ENCODE data around the gene POC1B. TPM values are rescaled to one million over a fixed set of nuclear protein-coding genes. Genes with fewer than 3 reads are reported as not detected.

POC1B gene
- total and polyA plus RNA-seq, 4 experiments from 2014 or later = 19.8 to 46.3 (median 24.8) TPM

- Histone ChIP-seq H3K36me3 (ENCODE audit: insufficient read depth, low read length) (no peaks in the 10 kb centered on the region), H3K4me1 (ENCODE audit: insufficient read depth, low read length) (peaks cover 30% of the 10 kb centered on the region), H3K4me3 (ENCODE audit: low read length in 2 of 2) (no peak overlapping the region), H3K27me3 (ENCODE audit: insufficient read depth, low read length) (no peaks in the 10 kb centered on the region), H3K9me3 (ENCODE audit: control insufficient read depth in 1 of 2, low read length in 2 of 2) (no peaks in the 10 kb centered on the region), H3K27ac (ENCODE audit: low read depth, low read length) (no peak overlapping the region)
- no peaks in the 10 kb centered on the region for H3K9me3 Mint-ChIP-seq
- intact Hi-C loops (cut with micrococcal nuclease) = no loop called here
- peaks cover 30 to 41% (median 37%) of the 10 kb centered on the region in 4 donors for H3K4me1 Mint-ChIP-seq
- peaks cover 17 to 32% of the 10 kb centered on the region in 2 donors for H3K36me3 Mint-ChIP-seq
- CTCF ChIA-PET (ENCODE audit: partially characterized antibody) = interaction anchor here (1.1 kb wide), 1 partner anchor 34 kb away, joined by 3 read pairs; no protein-coding TSS in a partner anchor
- POLR2A ChIA-PET (ENCODE audit: partially characterized antibody) = interaction anchor here (2.2 kb wide), 1 partner anchor 75 kb away, joined by 6 read pairs; the partner anchor contains the start of gene DUSP6
- H3K27me3 Mint-ChIP-seq = no peaks in the 10 kb centered on the region
- H3K4me3 Mint-ChIP-seq = peak overlapping the region; percentile 28 to 82 (median 63)
- peak in 4 of 5 donors; percentile 1 to 24 (median 20) for DNase-seq
- peak overlapping the region in 6 of 7 donors; percentile 13 to 90 (median 78) for H3K27ac Mint-ChIP-seq
Measured at GRCh38 chr12:89427508-89428156, 98.2 kb downstream of the POC1B start.

DNA sequence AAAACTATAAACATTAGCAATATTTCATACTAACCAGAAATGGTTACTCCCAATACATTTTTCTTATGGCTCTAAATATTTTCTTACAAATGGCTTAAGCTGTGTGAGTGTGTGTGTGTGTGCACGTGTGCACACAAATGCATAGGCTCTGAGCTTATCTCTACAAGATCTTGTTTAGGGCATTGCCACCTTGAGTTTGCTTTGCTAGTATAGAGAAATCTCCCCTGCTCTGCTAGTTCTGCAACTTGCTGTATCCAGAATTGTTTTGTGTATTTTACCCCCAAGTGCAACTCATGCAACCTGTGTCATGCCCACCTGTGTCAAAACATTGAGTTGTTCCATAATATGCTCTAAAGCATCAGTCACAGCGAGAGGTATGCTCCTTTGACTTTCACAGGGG lies 101.0 kb downstream of the POC1B start:
- H3K27me3 ChIP-seq (ENCODE audit: insufficient read depth, low read length) = no peaks in the 10 kb centered on the region
- Mint-ChIP-seq H3K36me3 (peaks cover 25 to 29% of the 10 kb centered on the region in 2 donors), H3K4me1 (peaks cover 23 to 34% (median 29%) of the 10 kb centered on the region in 4 donors), H3K4me3 (no peak overlapping the region), H3K27ac (no peak overlapping the region), H3K27me3 (no peaks in the 10 kb centered on the region), H3K9me3 (no peaks in the 10 kb centered on the region)
- H3K4me3 ChIP-seq (ENCODE audit: low read length in 2 of 2) = no peak overlapping the region
- no peak for DNase-seq
- peaks cover 27% of the 10 kb centered on the region for H3K4me1 ChIP-seq (ENCODE audit: insufficient read depth, low read length)
- H3K9me3 ChIP-seq (ENCODE audit: control insufficient read depth in 1 of 2, low read length in 2 of 2) = no peaks in the 10 kb centered on the region
- H3K36me3 ChIP-seq (ENCODE audit: insufficient read depth, low read length) = no peaks in the 10 kb centered on the region
- ChIA-PET CTCF (ENCODE audit: partially characterized antibody) (no interaction called here), POLR2A (ENCODE audit: partially characterized antibody) (no interaction called here)
- intact Hi-C loops (cut with micrococcal nuclease) = no loop called here
- no peak overlapping the region for H3K27ac ChIP-seq (ENCODE audit: low read depth, low read length)

GRCh38 chr12:89424389-89424788 lies 101.5 kb downstream of the POC1B start:
- Histone ChIP-seq H3K4me3 (ENCODE audit: low read length in 2 of 2) (no peak overlapping the region), H3K27me3 (ENCODE audit: insufficient read depth, low read length) (no peaks in the 10 kb centered on the region), H3K9me3 (ENCODE audit: control insufficient read depth in 1 of 2, low read length in 2 of 2) (no peaks in the 10 kb centered on the region), H3K4me1 (ENCODE audit: insufficient read depth, low read length) (peaks cover 22% of the 10 kb centered on the region), H3K36me3 (ENCODE audit: insufficient read depth, low read length) (no peaks in the 10 kb centered on the region), H3K27ac (ENCODE audit: low read depth, low read length) (no peak overlapping the region)
- intact Hi-C loops (cut with micrococcal nuclease) = no loop called here
- DNase-seq = no peak
- Mint-ChIP-seq H3K4me1 (peaks cover 18 to 29% (median 25%) of the 10 kb centered on the region in 4 donors), H3K36me3 (peaks cover 25 to 29% of the 10 kb centered on the region in 2 donors), H3K27ac (no peak overlapping the region), H3K27me3 (no peaks in the 10 kb centered on the region), H3K4me3 (no peak overlapping the region), H3K9me3 (no peaks in the 10 kb centered on the region)
- ChIA-PET CTCF (ENCODE audit: partially characterized antibody) (no interaction called here), POLR2A (ENCODE audit: partially characterized antibody) (no interaction called here)

- Mint-ChIP-seq H3K36me3 (peaks cover 30 to 43% of the 10 kb centered on the region in 2 donors), H3K4me1 (peaks cover 0 to 3% (median 2%) of the 10 kb centered on the region in 4 donors)
- intact Hi-C loops (cut with micrococcal nuclease) = no loop called here
Measured at GRCh38 chr12:89421092-89421835, 104.6 kb downstream of the POC1B start.

GRCh38 chr12:89418228-89418910 lies 107.5 kb downstream of the POC1B start:
- POLR2A ChIA-PET (ENCODE audit: partially characterized antibody) = no interaction called here
- Mint-ChIP-seq H3K4me3 (no peak overlapping the region), H3K9me3 (no peaks in the 10 kb centered on the region), H3K27ac (peak overlapping the region in 1 of 7 donors; percentile 20), H3K36me3 (peaks cover 17 to 21% of the 10 kb centered on the region in 2 donors), H3K4me1 (peaks cover 0 to 2% (median 0%) of the 10 kb centered on the region in 4 donors), H3K27me3 (no peaks in the 10 kb centered on the region)
- DNase-seq = no peak
- Histone ChIP-seq H3K27me3 (ENCODE audit: insufficient read depth, low read length) (no peaks in the 10 kb centered on the region), H3K36me3 (ENCODE audit: insufficient read depth, low read length) (no peaks in the 10 kb centered on the region), H3K27ac (ENCODE audit: low read depth, low read length) (no peak overlapping the region), H3K4me1 (ENCODE audit: insufficient read depth, low read length) (no peaks in the 10 kb centered on the region), H3K9me3 (ENCODE audit: control insufficient read depth in 1 of 2, low read length in 2 of 2) (no peaks in the 10 kb centered on the region), H3K4me3 (ENCODE audit: low read length in 2 of 2) (no peak overlapping the region)
- CTCF ChIA-PET (ENCODE audit: partially characterized antibody) = no interaction called here
- intact Hi-C loops (cut with micrococcal nuclease) = no loop called here

More at GRCh38 chr12:89421092-89421835, 104.6 kb downstream of the POC1B start:
- H3K9me3 Mint-ChIP-seq = no peaks in the 10 kb centered on the region
- Histone ChIP-seq H3K27me3 (ENCODE audit: insufficient read depth, low read length) (no peaks in the 10 kb centered on the region), H3K27ac (ENCODE audit: low read depth, low read length) (no peak overlapping the region), H3K4me3 (ENCODE audit: low read length in 2 of 2) (no peak overlapping the region), H3K36me3 (ENCODE audit: insufficient read depth, low read length) (no peaks in the 10 kb centered on the region), H3K4me1 (ENCODE audit: insufficient read depth, low read length) (no peaks in the 10 kb centered on the region), H3K9me3 (ENCODE audit: control insufficient read depth in 1 of 2, low read length in 2 of 2) (no peaks in the 10 kb centered on the region)
- POLR2A ChIA-PET (ENCODE audit: partially characterized antibody) = no interaction called here
- H3K4me3 Mint-ChIP-seq = no peak overlapping the region
- no peak for DNase-seq
- CTCF ChIA-PET (ENCODE audit: partially characterized antibody) = no interaction called here
- no peaks in the 10 kb centered on the region for H3K27me3 Mint-ChIP-seq
- H3K27ac Mint-ChIP-seq = no peak overlapping the region

- DNase-seq = no peak
- Mint-ChIP-seq H3K36me3 (peaks cover 16 to 21% of the 10 kb centered on the region in 2 donors), H3K4me1 (peaks cover 0 to 2% (median 0%) of the 10 kb centered on the region in 4 donors), H3K27ac (peak overlapping the region in 1 of 7 donors; percentile 20), H3K27me3 (no peaks in the 10 kb centered on the region), H3K4me3 (no peak overlapping the region), H3K9me3 (peaks cover 0 to 4% (median 0%) of the 10 kb centered on the region in 8 donors)
- Histone ChIP-seq H3K27ac (ENCODE audit: low read depth, low read length) (no peak overlapping the region), H3K9me3 (ENCODE audit: control insufficient read depth in 1 of 2, low read length in 2 of 2) (no peaks in the 10 kb centered on the region), H3K4me3 (ENCODE audit: low read length in 2 of 2) (no peak overlapping the region), H3K4me1 (ENCODE audit: insufficient read depth, low read length) (no peaks in the 10 kb centered on the region), H3K27me3 (ENCODE audit: insufficient read depth, low read length) (no peaks in the 10 kb centered on the region), H3K36me3 (ENCODE audit: insufficient read depth, low read length) (no peaks in the 10 kb centered on the region)
- ChIA-PET CTCF (ENCODE audit: partially characterized antibody) (interaction anchor here (1.0 kb wide), 1 partner anchor 9 kb away, joined by 3 read pairs; no protein-coding TSS in a partner anchor), POLR2A (ENCODE audit: partially characterized antibody) (no interaction called here)
- intact Hi-C loops (cut with micrococcal nuclease) = no loop called here
Measured at GRCh38 chr12:89417246-89417977, 108.4 kb downstream of the POC1B start.

Measured in CD4-positive, alpha-beta memory T cell (primary cell).